Mesenchymal stem cell (in vitro differentiated cells and primary cell): ENCODE data around the gene LTB.

Source experiments
- DNase-seq: peaks from one replicate; pipeline ENCODE4 v3.0.0-alpha.2; 2013
- H2AFZ ChIP-seq: one replicate; pipeline ENCODE4 v1.6.1; 2013; ENCODE audit warnings: low read depth, mild to moderate bottlenecking, control low read depth, inconsistent platforms, low read length, moderate library complexity
- H2AK5ac ChIP-seq: 2 replicates; pipeline ENCODE4 v1.6.1; 2013; ENCODE audit warnings: low read length, moderate library complexity, mild to moderate bottlenecking, inconsistent platforms; ENCODE audit not compliant: severe bottlenecking
- H2BK120ac ChIP-seq: one replicate; pipeline ENCODE4 v1.6.1; 2013; ENCODE audit warnings: low read depth, mild to moderate bottlenecking, inconsistent platforms, low read length, moderate library complexity
- H2BK12ac ChIP-seq, 2 experiments: one replicate each; pipeline ENCODE4 v1.6.1; 2013; ENCODE audit warnings: inconsistent platforms in 2 of 2, low read length in 2 of 2, mild to moderate bottlenecking in 2 of 2, moderate library complexity in 2 of 2, control low read depth in 1 of 2
- H2BK15ac ChIP-seq: one replicate; pipeline ENCODE4 v1.6.1; 2013; ENCODE audit warnings: mild to moderate bottlenecking, low read depth, inconsistent platforms; ENCODE audit not compliant: poor library complexity, severe bottlenecking
- H2BK5ac ChIP-seq: 2 replicates; pipeline ENCODE4 v1.6.1; 2013; ENCODE audit warnings: low read depth, mild to moderate bottlenecking, low read length, control low read depth, inconsistent platforms; ENCODE audit not compliant: poor library complexity, severe bottlenecking
- H3K14ac ChIP-seq, 2 experiments: one replicate each; pipeline ENCODE4 v1.6.1; 2013; ENCODE audit warnings: inconsistent platforms in 2 of 2, low read length in 2 of 2, control low read depth in 1 of 2, mild to moderate bottlenecking in 1 of 2, moderate library complexity in 1 of 2
- H3K18ac ChIP-seq, 2 experiments: one replicate each; pipeline ENCODE4 v1.6.1; 2013; ENCODE audit warnings: inconsistent platforms in 2 of 2, low read length in 2 of 2, control low read depth in 1 of 2, low read depth in 1 of 2, mild to moderate bottlenecking in 1 of 2
- H3K23ac ChIP-seq, 2 experiments: one replicate each; pipeline ENCODE4 v1.6.1; 2013; ENCODE audit warnings: inconsistent platforms in 2 of 2, low read length in 2 of 2, mild to moderate bottlenecking in 2 of 2, moderate library complexity in 2 of 2, control low read depth in 1 of 2
- H3K27ac ChIP-seq: 2 replicates; pipeline ENCODE4 v1.5.1; 2013; ENCODE audit warnings: mild to moderate bottlenecking, moderate library complexity, low read length, control low read depth, inconsistent platforms; ENCODE audit not compliant: poor library complexity, severe bottlenecking
- H3K27me3 ChIP-seq, 2 experiments: 2 replicates each; pipeline versions ENCODE4 v1.6.1 to v1.7.0; 2013; ENCODE audit warnings: low read length in 2 of 2, mild to moderate bottlenecking in 2 of 2, moderate library complexity in 2 of 2, control low read depth in 1 of 2, inconsistent platforms in 1 of 2; ENCODE audit not compliant: control insufficient read depth in 1 of 2, insufficient read depth in 1 of 2
- H3K36me3 ChIP-seq, 2 experiments: 2 replicates each; pipeline versions ENCODE4 v1.6.1 to v1.7.0; 2013; ENCODE audit warnings: low read length in 2 of 2, control low read depth in 1 of 2, inconsistent platforms in 1 of 2, low read depth in 1 of 2, mild to moderate bottlenecking in 1 of 2; ENCODE audit not compliant: insufficient read depth in 2 of 2, control insufficient read depth in 1 of 2
- H3K4ac ChIP-seq, 2 experiments: one replicate each; pipeline ENCODE4 v1.6.1; 2013; ENCODE audit warnings: inconsistent platforms in 2 of 2, low read length in 2 of 2, mild to moderate bottlenecking in 2 of 2, moderate library complexity in 2 of 2, control low read depth in 1 of 2, low read depth in 1 of 2
- H3K4me1 ChIP-seq: 2 replicates; pipeline ENCODE4 v1.6.1; 2013; ENCODE audit warnings: low read depth, low read length, control low read depth; ENCODE audit not compliant: control insufficient read depth, insufficient read depth
- H3K4me2 ChIP-seq: 2 replicates; pipeline ENCODE4 v1.6.1; 2013; ENCODE audit warnings: low read length, mild to moderate bottlenecking, inconsistent platforms; ENCODE audit not compliant: poor library complexity, severe bottlenecking
- H3K4me3 ChIP-seq, 2 experiments: 2 replicates each; pipeline versions ENCODE4 v1.5.1 to v1.7.0; 2013; ENCODE audit warnings: low read length in 2 of 2, mild to moderate bottlenecking in 2 of 2, control low read depth in 1 of 2, low read depth in 1 of 2; ENCODE audit not compliant: insufficient read depth in 1 of 2
- H3K79me1 ChIP-seq: replicated peaks from 2 replicates; pipeline ENCODE4 v1.6.1; 2013; ENCODE audit warnings: mild to moderate bottlenecking, control low read depth, low read length, inconsistent platforms; ENCODE audit not compliant: poor library complexity, severe bottlenecking
- H3K9ac ChIP-seq: 2 replicates; pipeline ENCODE4 v1.7.0; 2013; ENCODE audit warnings: mild to moderate bottlenecking, low read length, moderate library complexity
- H3K9me3 ChIP-seq: 2 replicates; pipeline ENCODE4 v1.7.0; 2013; ENCODE audit warnings: mild to moderate bottlenecking, low read length; ENCODE audit not compliant: control insufficient read depth
- H4K8ac ChIP-seq: one replicate; pipeline ENCODE4 v1.6.1; 2013; ENCODE audit warnings: inconsistent platforms, mild to moderate bottlenecking, low read length, moderate library complexity
- H4K91ac ChIP-seq: one replicate; pipeline ENCODE4 v1.6.1; 2013; ENCODE audit warnings: mild to moderate bottlenecking, low read length, inconsistent platforms
- WGBS: methylation state at CpG from one replicate; pipeline ENCODE4 v1.1.7; 2013; ENCODE audit warnings: mixed read lengths; 5-methylcytosine and 5-hydroxymethylcytosine counted together

LTB gene

GRCh38 chr6:31545291-31545690 lies 36.9 kb downstream of the LTB start:
- peaks cover 18% of the 10 kb centered on the region for H3K4me1 ChIP-seq
- peaks cover 27% of the 10 kb centered on the region for H3K79me1 ChIP-seq
- no peak overlapping the region for H2BK15ac ChIP-seq
- H3K14ac ChIP-seq, result no peak overlapping the region
- H3K27ac ChIP-seq, result no peak overlapping the region
- DNase-seq, result no peak
- no peak overlapping the region for H2BK5ac ChIP-seq
- H3K18ac ChIP-seq, result no peak overlapping the region
- no peak overlapping the region for H4K91ac ChIP-seq
- WGBS, result 86% methylated on average over 6 of the region's 7 CpGs
- no peak overlapping the region for H4K8ac ChIP-seq
- no peak overlapping the region for H3K23ac ChIP-seq
- H3K4ac ChIP-seq, result no peak overlapping the region
- no peaks in the 10 kb centered on the region for H3K9me3 ChIP-seq
- H3K36me3 ChIP-seq, result peaks cover 7 to 26% of the 10 kb centered on the region in 2 experiments
- no peak overlapping the region for H2BK12ac ChIP-seq
- H2BK120ac ChIP-seq, result no peak overlapping the region
- H2AFZ ChIP-seq, result no peak overlapping the region
- no peak overlapping the region for H3K4me3 ChIP-seq
- no peak overlapping the region for H2AK5ac ChIP-seq
- H3K4me2 ChIP-seq, result no peak overlapping the region
- H3K9ac ChIP-seq, result peak overlapping the region; percentile 95
- H3K27me3 ChIP-seq, result no peaks in the 10 kb centered on the region

- H2BK120ac ChIP-seq, result no peak overlapping the region
- no peak overlapping the region for H3K4me2 ChIP-seq
- no peak overlapping the region for H4K8ac ChIP-seq
- H3K9ac ChIP-seq, result peak overlapping the region; percentile 9
- no peaks in the 10 kb centered on the region for H3K9me3 ChIP-seq
- no peaks in the 10 kb centered on the region for H3K27me3 ChIP-seq
- peaks cover 9 to 26% of the 10 kb centered on the region in 2 experiments for H3K36me3 ChIP-seq
- WGBS, result 76% methylated on average over 2 of the region's 2 CpGs
- H3K4me1 ChIP-seq, result peaks cover 24% of the 10 kb centered on the region
- H2BK15ac ChIP-seq, result no peak overlapping the region
- H3K14ac ChIP-seq, result no peak overlapping the region
- no peak overlapping the region for H3K18ac ChIP-seq
- no peak overlapping the region for H2BK12ac ChIP-seq
- no peak overlapping the region for H3K27ac ChIP-seq
- H3K79me1 ChIP-seq, result peaks cover 27% of the 10 kb centered on the region
- DNase-seq, result no peak
- H3K23ac ChIP-seq, result no peak overlapping the region
- H2AK5ac ChIP-seq, result no peak overlapping the region
- no peak overlapping the region for H2AFZ ChIP-seq
- no peak overlapping the region for H3K4ac ChIP-seq
- H2BK5ac ChIP-seq, result no peak overlapping the region
- no peak overlapping the region for H3K4me3 ChIP-seq
- H4K91ac ChIP-seq, result no peak overlapping the region
These were observed 37.5 kb downstream of the LTB start for GRCh38 chr6:31544676-31545075.

DNA sequence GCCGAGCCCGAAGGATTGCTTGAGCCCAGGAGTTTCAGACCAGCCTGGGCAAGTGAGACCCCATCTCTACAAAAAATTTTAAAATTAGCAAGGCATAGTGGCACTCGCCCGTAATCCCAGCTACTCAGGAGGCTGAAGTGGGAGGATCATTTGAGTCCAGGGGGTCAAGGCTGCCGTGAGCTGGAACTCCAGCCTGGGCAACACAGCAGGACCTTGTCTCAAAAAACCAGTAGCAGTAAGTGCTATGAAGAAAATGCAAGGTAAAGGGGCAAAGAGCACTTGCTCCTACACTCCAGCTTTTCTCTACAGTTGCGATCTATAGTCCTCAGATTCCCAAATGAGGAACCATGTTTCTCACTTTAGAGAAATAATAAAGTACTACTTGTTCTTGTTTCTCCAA lies 38.6 kb downstream of the LTB start:
- Histone ChIP-seq H3K18ac (no peak overlapping the region), H3K27me3 (no peaks in the 10 kb centered on the region), H3K9ac (no peak overlapping the region)

GRCh38 chr6:31541658-31542521 lies 40.3 kb downstream of the LTB start, which contains the start of gene DDX39B:
Gene DDX39B (minus strand): TSS chr6:31542003. CDS start chr6:31540532, 1,471 bp downstream.
- Histone ChIP-seq H2BK5ac (peak within 1 kb of the TSS; percentile 99), H4K91ac (peak within 1 kb of the TSS; percentile 87), H2BK15ac (peak within 1 kb of the TSS; percentile 37), H3K4ac (peak within 1 kb of the TSS; percentile 69 to 98), H2AK5ac (peak within 1 kb of the TSS; percentile 54), H2BK120ac (peak within 1 kb of the TSS; percentile 51), H3K27ac (peak within 1 kb of the TSS; percentile 96), H3K36me3 (peaks cover 20 to 41% of the 10 kb centered on the region in 2 experiments), H3K4me3 (peak within 1 kb of the TSS; percentile 66 to 95), H3K9ac (peak within 1 kb of the TSS; percentile 98), H3K9me3 (no peaks in the 10 kb centered on the region), H2BK12ac (no peak within 1 kb of the TSS), H2AFZ (peak within 1 kb of the TSS; percentile 36), H3K4me2 (peak within 1 kb of the TSS; percentile 78), H4K8ac (peak within 1 kb of the TSS; percentile 67), H3K14ac (peak within 1 kb of the TSS; percentile 19 to 68), H3K4me1 (peaks cover 25% of the 10 kb centered on the region), H3K23ac (peak within 1 kb of the TSS in 1 of 2 experiments; percentile 42), H3K27me3 (no peaks in the 10 kb centered on the region), H3K18ac (peak within 1 kb of the TSS; percentile 78 to 96), H3K79me1 (peaks cover 21% of the 10 kb centered on the region)
- DNase-seq, result peak; percentile 98
- under 1% methylated on average over 43 of the region's 43 CpGs for WGBS

More for the DNA sequence above, 38.6 kb downstream of the LTB start:
- peaks cover 14 to 27% of the 10 kb centered on the region in 2 experiments for H3K36me3 ChIP-seq
- no peak overlapping the region for H3K14ac ChIP-seq
- H3K4me3 ChIP-seq, result no peak overlapping the region
- no peak overlapping the region for H4K91ac ChIP-seq
- WGBS, result 98% methylated on average over 5 of the region's 6 CpGs
- H2BK5ac ChIP-seq, result no peak overlapping the region
- DNase-seq, result no peak
- H3K4ac ChIP-seq, result no peak overlapping the region
- H4K8ac ChIP-seq, result no peak overlapping the region
- H2BK120ac ChIP-seq, result no peak overlapping the region
- no peak overlapping the region for H3K27ac ChIP-seq
- H2AFZ ChIP-seq, result no peak overlapping the region
- peaks cover 25% of the 10 kb centered on the region for H3K79me1 ChIP-seq
- no peak overlapping the region for H2BK15ac ChIP-seq
- no peak overlapping the region for H3K23ac ChIP-seq
- H3K4me2 ChIP-seq, result no peak overlapping the region
- no peak overlapping the region for H2AK5ac ChIP-seq
- H2BK12ac ChIP-seq, result no peak overlapping the region
- no peaks in the 10 kb centered on the region for H3K9me3 ChIP-seq
- H3K4me1 ChIP-seq, result peaks cover 29% of the 10 kb centered on the region
